ENCODE results near the gene SDCCAG8. TPM values are rescaled to one million over a fixed set of nuclear protein-coding genes. Genes with fewer than 3 reads are reported as not detected.
A peak's percentile ranks its signal among the peaks of the same experiment; 100 is the strongest.

SDCCAG8 gene
- total RNA-seq, 1 donor: 41.0 TPM

- no peak overlapping the region for H3K4me3 ChIP-seq (ENCODE audit: low read depth, low read length)
- no peak for TF ChIP-seq CTCF (IDR thresholded peaks at IDR 0.05; ENCODE audit: insufficient read depth, low read depth, low read length)
- DNase-seq (ENCODE audit: low read depth): no peak
These were observed 172.2 kb downstream of the SDCCAG8 start for GRCh38 chr1:243428084-243428483.

GRCh38 chr1:243428617-243429342, 172.9 kb downstream of the SDCCAG8 start:
- no peak for TF ChIP-seq CTCF (IDR thresholded peaks at IDR 0.05; ENCODE audit: insufficient read depth, low read depth, low read length)
- DNase-seq (ENCODE audit: low read depth): no peak
- no peak overlapping the region for H3K4me3 ChIP-seq (ENCODE audit: low read depth, low read length)

GRCh38 chr1:243431591-243431990, 175.8 kb downstream of the SDCCAG8 start:
- no peak for DNase-seq (ENCODE audit: low read depth)
- no peak for TF ChIP-seq CTCF (IDR thresholded peaks at IDR 0.05; ENCODE audit: insufficient read depth, low read depth, low read length)
- H3K4me3 ChIP-seq (ENCODE audit: low read depth, low read length): no peak overlapping the region

- no peak for TF ChIP-seq CTCF (IDR thresholded peaks at IDR 0.05; ENCODE audit: insufficient read depth, low read depth, low read length)
- DNase-seq (ENCODE audit: low read depth): no peak
- H3K4me3 ChIP-seq (ENCODE audit: low read depth, low read length): no peak overlapping the region
These were observed 176.3 kb downstream of the SDCCAG8 start for GRCh38 chr1:243432136-243432535.

- DNase-seq (ENCODE audit: low read depth): peak; percentile 15
- H3K4me3 ChIP-seq (ENCODE audit: low read depth, low read length): no peak overlapping the region
- no peak for TF ChIP-seq CTCF (IDR thresholded peaks at IDR 0.05; ENCODE audit: insufficient read depth, low read depth, low read length)
These were observed 178.0 kb downstream of the SDCCAG8 start for GRCh38 chr1:243433737-243434370.

GRCh38 chr1:243434594-243434993, 178.8 kb downstream of the SDCCAG8 start:
- TF ChIP-seq CTCF (IDR thresholded peaks at IDR 0.05; ENCODE audit: insufficient read depth, low read depth, low read length): no peak
- peak; percentile 24 for DNase-seq (ENCODE audit: low read depth)
- H3K4me3 ChIP-seq (ENCODE audit: low read depth, low read length): no peak overlapping the region
